ENCODE measurements around the gene NPHP3. TPM values are rescaled to one million over a fixed set of nuclear protein-coding genes. Genes with fewer than 3 reads are reported as not detected.

The NPHP3 gene
- total and polyA plus RNA-seq, 8 donors, result 3.9 to 213 (median 28.8) TPM

- no peak for DNase-seq
- 92 to 98% (median 93%) methylated on average over 6 of the region's 6 CpGs for WGBS, 5 donors
- H3K27me3 ChIP-seq, result no peaks in the 10 kb centered on the region
- H3K27ac ChIP-seq, result no peak overlapping the region
- intact Hi-C loops (cut with DNase I; ENCODE audit: low total_unique reads), result no loop called here
- TF ChIP-seq POLR2A (IDR thresholded peaks at IDR 0.05), result no peak
- no peak for TF ChIP-seq EP300 (IDR thresholded peaks at IDR 0.05)
- TF ChIP-seq, protein P1, sequence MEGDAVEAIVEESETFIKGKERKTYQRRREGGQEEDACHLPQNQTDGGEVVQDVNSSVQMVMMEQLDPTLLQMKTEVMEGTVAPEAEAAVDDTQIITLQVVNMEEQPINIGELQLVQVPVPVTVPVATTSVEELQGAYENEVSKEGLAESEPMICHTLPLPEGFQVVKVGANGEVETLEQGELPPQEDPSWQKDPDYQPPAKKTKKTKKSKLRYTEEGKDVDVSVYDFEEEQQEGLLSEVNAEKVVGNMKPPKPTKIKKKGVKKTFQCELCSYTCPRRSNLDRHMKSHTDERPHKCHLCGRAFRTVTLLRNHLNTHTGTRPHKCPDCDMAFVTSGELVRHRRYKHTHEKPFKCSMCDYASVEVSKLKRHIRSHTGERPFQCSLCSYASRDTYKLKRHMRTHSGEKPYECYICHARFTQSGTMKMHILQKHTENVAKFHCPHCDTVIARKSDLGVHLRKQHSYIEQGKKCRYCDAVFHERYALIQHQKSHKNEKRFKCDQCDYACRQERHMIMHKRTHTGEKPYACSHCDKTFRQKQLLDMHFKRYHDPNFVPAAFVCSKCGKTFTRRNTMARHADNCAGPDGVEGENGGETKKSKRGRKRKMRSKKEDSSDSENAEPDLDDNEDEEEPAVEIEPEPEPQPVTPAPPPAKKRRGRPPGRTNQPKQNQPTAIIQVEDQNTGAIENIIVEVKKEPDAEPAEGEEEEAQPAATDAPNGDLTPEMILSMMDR (IDR thresholded peaks at IDR 0.05), result no peak
- TF ChIP-seq POLR2AphosphoS5 (IDR thresholded peaks at IDR 0.05), result no peak
- H3K4me3 ChIP-seq, result no peak overlapping the region
- peaks cover 0 to 5% (median 2%) of the 10 kb centered on the region in 4 donors for H3K4me1 ChIP-seq
- no peaks in the 10 kb centered on the region for H3K9me3 ChIP-seq
- H3K36me3 ChIP-seq, result peaks cover 35 to 82% (median 73%) of the 10 kb centered on the region in 4 donors
Observed at GRCh38 chr3:132710311-132710710, 11.9 kb downstream of the NPHP3 start.

DNA sequence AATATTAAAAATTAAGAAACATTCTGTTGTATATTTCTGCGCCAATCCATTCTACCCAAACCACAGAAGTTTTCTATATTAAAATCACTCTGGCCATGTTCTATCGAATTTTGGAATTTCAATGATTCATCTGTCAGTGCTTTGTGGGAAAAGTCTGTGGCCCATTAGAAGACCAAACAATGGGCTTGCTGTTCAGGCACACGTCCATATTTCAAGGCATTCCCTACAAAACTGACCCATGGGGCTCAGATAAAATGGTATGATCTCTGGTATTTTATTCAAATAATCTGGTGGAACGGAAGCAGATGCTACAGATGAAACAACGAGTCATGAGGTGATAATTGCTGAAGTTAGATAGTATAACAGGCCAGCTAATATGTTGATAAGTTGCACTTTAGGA lies 12.4 kb downstream of the NPHP3 start:
- TF ChIP-seq EP300 (IDR thresholded peaks at IDR 0.05), result no peak
- no peak for DNase-seq
- H3K27ac ChIP-seq, result no peak overlapping the region
- intact Hi-C loops (cut with DNase I; ENCODE audit: low total_unique reads), result no loop called here
- H3K4me1 ChIP-seq, result peaks cover 0 to 5% (median 2%) of the 10 kb centered on the region in 4 donors
- 86 to 95% (median 91%) methylated on average over 5 of the region's 5 CpGs for WGBS, 5 donors
- H3K36me3 ChIP-seq, result peaks cover 35 to 82% (median 77%) of the 10 kb centered on the region in 4 donors
- H3K27me3 ChIP-seq, result no peaks in the 10 kb centered on the region
- no peaks in the 10 kb centered on the region for H3K9me3 ChIP-seq
- H3K4me3 ChIP-seq, result no peak overlapping the region

DNA sequence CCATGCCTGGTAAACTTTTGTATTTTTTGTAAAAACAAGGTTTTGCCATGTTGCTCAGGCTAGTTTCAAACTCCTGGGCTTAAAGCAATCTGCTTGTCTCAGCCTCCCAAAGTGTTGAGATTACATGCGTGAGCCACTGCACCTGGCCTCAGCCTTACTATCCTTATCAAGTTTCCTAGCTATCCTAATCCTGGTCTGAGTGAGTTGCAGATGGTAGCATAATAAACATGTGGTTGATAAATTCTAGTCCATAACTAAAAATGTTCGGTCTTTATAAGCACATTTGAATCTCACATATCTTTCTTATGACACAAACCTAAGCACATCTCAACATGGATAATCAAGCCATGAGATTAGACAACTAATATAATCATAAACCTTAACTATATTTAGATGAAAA lies 18.5 kb downstream of the NPHP3 start:
- 80 to 90% (median 84%) methylated on average over 2 of the region's 2 CpGs for WGBS, 5 donors
- H3K36me3 ChIP-seq, result peaks cover 55 to 97% (median 96%) of the 10 kb centered on the region in 4 donors
- no peak for DNase-seq

GRCh38 chr3:132695422-132695821 lies 26.8 kb downstream of the NPHP3 start:
- H3K27me3 ChIP-seq, result no peaks in the 10 kb centered on the region
- H3K27ac ChIP-seq, result no peak overlapping the region
- peaks cover 45 to 100% (median 99%) of the 10 kb centered on the region in 4 donors for H3K36me3 ChIP-seq
- no peaks in the 10 kb centered on the region for H3K9me3 ChIP-seq
- no peak overlapping the region for H3K4me3 ChIP-seq
- H3K4me1 ChIP-seq, result no peaks in the 10 kb centered on the region
- intact Hi-C loops (cut with DNase I; ENCODE audit: low total_unique reads), result no loop called here
- 96 to 100% (median 100%) methylated on average over 1 of the region's 1 CpG for WGBS, 5 donors
- no peak for DNase-seq
- TF ChIP-seq POLR2AphosphoS5 (IDR thresholded peaks at IDR 0.05) (no peak), EP300 (IDR thresholded peaks at IDR 0.05) (no peak), POLR2A (IDR thresholded peaks at IDR 0.05) (no peak)
- TF ChIP-seq, protein P1 (IDR thresholded peaks at IDR 0.05), result no peak

More for the DNA sequence above, 18.5 kb downstream of the NPHP3 start:
- intact Hi-C loops (cut with DNase I; ENCODE audit: low total_unique reads), result no loop called here
- Histone ChIP-seq H3K27me3 (no peaks in the 10 kb centered on the region), H3K27ac (no peak overlapping the region), H3K4me1 (no peaks in the 10 kb centered on the region), H3K9me3 (no peaks in the 10 kb centered on the region), H3K4me3 (no peak overlapping the region)
- TF ChIP-seq POLR2A (IDR thresholded peaks at IDR 0.05), result no peak
- TF ChIP-seq, protein P1 (IDR thresholded peaks at IDR 0.05), result no peak
- TF ChIP-seq POLR2AphosphoS5 (IDR thresholded peaks at IDR 0.05), result no peak
- TF ChIP-seq EP300 (IDR thresholded peaks at IDR 0.05), result no peak

- H3K36me3 ChIP-seq, result peaks cover 45 to 100% (median 99%) of the 10 kb centered on the region in 4 donors
- H3K27ac ChIP-seq, result no peak overlapping the region
- H3K4me1 ChIP-seq, result no peaks in the 10 kb centered on the region
- no peaks in the 10 kb centered on the region for H3K9me3 ChIP-seq
- 58 to 87% (median 79%) methylated on average over 4 of the region's 4 CpGs for WGBS, 5 donors
- DNase-seq, result no peak
- intact Hi-C loops (cut with DNase I; ENCODE audit: low total_unique reads), result no loop called here
- TF ChIP-seq POLR2A (IDR thresholded peaks at IDR 0.05), result no peak
- TF ChIP-seq EP300 (IDR thresholded peaks at IDR 0.05), result no peak
- TF ChIP-seq, protein P1 (IDR thresholded peaks at IDR 0.05), result no peak
- TF ChIP-seq POLR2AphosphoS5 (IDR thresholded peaks at IDR 0.05), result no peak
- H3K4me3 ChIP-seq, result no peak overlapping the region
- no peaks in the 10 kb centered on the region for H3K27me3 ChIP-seq
Observed at GRCh38 chr3:132694991-132695390, 27.2 kb downstream of the NPHP3 start.
